PC-3 (cell line): ENCODE results near the gene IL1RAPL1. TPM values are rescaled to one million over a fixed set of nuclear protein-coding genes. Genes with fewer than 3 reads are reported as not detected.

Experiments used
- ATAC-seq: fragments of 200-7000 bp; cut with Tn5 transposase; 2 replicates; pipeline ENCODE4 v1.9.1; 2020; ENCODE audit warnings: mild to moderate bottlenecking, moderate library complexity
- BruUV-seq: library from RNA; stranded (reverse); fragments of 400-500 nt; replicated peaks from 2 replicates; lab custom pipeline; 2021; lab: Mats Ljungman, UMichigan
- CTCF ChIA-PET: fragments of 300-600 bp; sonication (Branson Sonifier 250); formaldehyde crosslinking; loops from one replicate; lab custom pipeline; 2022; ENCODE audit warnings: antibody characterized with exemption; lab: Charles Lee
- POLR2A ChIA-PET: fragments of 300-600 bp; sonication (Branson Sonifier 250); formaldehyde crosslinking; loops from one replicate; lab custom pipeline; 2022; ENCODE audit warnings: antibody characterized with exemption; ENCODE audit not compliant: unreplicated experiment; lab: Charles Lee
- DNase-seq: peaks from one replicate; pipeline ENCODE4 v3.0.0-alpha.2; 2015
- H2AFZ ChIP-seq: fragments of 300-600 bp; sonication (generic); 2 replicates; pipeline ENCODE4 v1.6.0; 2016; ENCODE audit warnings: antibody characterized with exemption, low read length
- H3F3A ChIP-seq: fragments of 300-600 bp; sonication (generic); one replicate; pipeline ENCODE4 v1.6.0; 2017; ENCODE audit warnings: antibody characterized with exemption, low read length, control low read depth, mild to moderate bottlenecking; ENCODE audit not compliant: unreplicated experiment
- H3K27ac ChIP-seq: fragments of 300-600 bp; sonication (generic); 2 replicates; pipeline ENCODE4 v1.5.1; 2016; ENCODE audit warnings: mild to moderate bottlenecking, low read length
- H3K27me3 ChIP-seq: fragments of 300-600 bp; sonication (generic); 2 replicates; pipeline ENCODE4 v1.6.1; 2016; ENCODE audit warnings: low read length, mixed read lengths
- H3K36me3 ChIP-seq: fragments of 300-600 bp; sonication (generic); 2 replicates; pipeline ENCODE4 v1.6.1; 2016; ENCODE audit warnings: low read depth, mixed run types, low read length, mixed read lengths
- H3K4me1 ChIP-seq: fragments of 300-600 bp; sonication (generic); 2 replicates; pipeline ENCODE4 v1.5.1; 2016; ENCODE audit warnings: low read length; ENCODE audit not compliant: insufficient read depth
- H3K4me2 ChIP-seq: fragments of 300-600 bp; sonication (generic); 2 replicates; pipeline ENCODE4 v1.6.0; 2016; ENCODE audit warnings: low read length
- H3K4me3 ChIP-seq: fragments of 300-600 bp; sonication (generic); 2 replicates; pipeline ENCODE4 v1.5.1; 2016; ENCODE audit warnings: mild to moderate bottlenecking, low read length, mixed read lengths
- H3K79me2 ChIP-seq: fragments of 300-600 bp; sonication (generic); 2 replicates; pipeline ENCODE4 v1.6.1; 2017; ENCODE audit warnings: low read length, mixed read lengths
- H3K9ac ChIP-seq: fragments of 300-600 bp; sonication (generic); 2 replicates; pipeline ENCODE4 v1.6.0; 2016; ENCODE audit warnings: mild to moderate bottlenecking, low read length
- H3K9me2 ChIP-seq: fragments of 300-600 bp; sonication (generic); replicated peaks from 2 replicates; pipeline ENCODE4 v1.6.1; 2016; ENCODE audit warnings: mixed run types, low read length, mixed read lengths
- H3K9me3 ChIP-seq: fragments of 300-600 bp; sonication (generic); 2 replicates; pipeline ENCODE4 v1.6.1; 2016; ENCODE audit warnings: low read length, mixed read lengths
- H4K20me1 ChIP-seq: fragments of 300-600 bp; sonication (generic); 2 replicates; pipeline ENCODE4 v1.6.1; 2016; ENCODE audit warnings: low read length, mixed read lengths
- EZH2 ChIP-seq: fragments of 300-600 bp; sonication (generic); IDR thresholded peaks from one replicate; pipeline ENCODE4 v1.6.1; 2017; ENCODE audit warnings: antibody characterized with exemption, mild to moderate bottlenecking, low read length; ENCODE audit not compliant: unreplicated experiment
- EZH2phosphoT487 ChIP-seq: fragments of 300-600 bp; sonication (generic); IDR thresholded peaks from 2 replicates; pipeline ENCODE4 v1.6.1; 2018; ENCODE audit warnings: mild to moderate bottlenecking, antibody characterized with exemption, low read length, borderline replicate concordance
- intact Hi-C: fragments of 100-400 bp; cut with micrococcal nuclease; formaldehyde crosslinking; loops from 2 replicates; pipeline ENCODE4 v1.9.0; 2023
- total RNA-seq: library from RNA; depleted of rRNA; stranded (reverse); fragments of >200 nt; gene quantifications from 2 replicates; pipeline ENCODE4 v1.2.3, GENCODE V29; 2014
- TF ChIP-seq, protein P1 (sequence below): fragments of 300-600 bp; sonication (generic); conservative IDR thresholded peaks from 2 replicates; pipeline ENCODE4 v1.5.1; 2017; ENCODE audit warnings: antibody characterized with exemption, low read depth, mild to moderate bottlenecking, low read length

The IL1RAPL1 gene
- total RNA-seq, 1 experiment from 2014 or later = 0.44 TPM

DNA sequence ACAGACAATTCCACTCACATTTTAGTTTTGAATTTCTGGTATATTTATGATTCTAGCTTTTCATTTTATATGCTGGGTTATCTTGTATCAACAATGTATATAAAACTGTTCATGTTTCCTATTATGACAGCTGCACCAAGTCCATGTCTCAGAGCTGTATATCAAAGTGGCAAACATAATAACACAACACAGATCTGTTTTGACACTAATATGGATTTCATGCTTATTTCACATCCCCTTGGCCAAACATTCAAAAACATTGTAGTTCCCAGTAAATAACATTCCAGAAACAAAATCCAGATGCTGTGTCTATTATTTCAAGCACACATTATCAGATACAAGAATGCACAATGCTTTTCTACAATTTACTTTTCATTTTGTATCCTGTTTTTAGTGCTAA is 1247.5 kb downstream of the IL1RAPL1 start:
- no TSS peak for BruUV-seq
- ATAC-seq (no peak), DNase-seq (no peak)
- no peaks in the 10 kb centered on the region for H3K9me3 ChIP-seq
- no peaks in the 10 kb centered on the region for H3K9me2 ChIP-seq
- TF ChIP-seq EZH2phosphoT487 (no peak), EZH2 (no peak)
- TF ChIP-seq, protein P1, sequence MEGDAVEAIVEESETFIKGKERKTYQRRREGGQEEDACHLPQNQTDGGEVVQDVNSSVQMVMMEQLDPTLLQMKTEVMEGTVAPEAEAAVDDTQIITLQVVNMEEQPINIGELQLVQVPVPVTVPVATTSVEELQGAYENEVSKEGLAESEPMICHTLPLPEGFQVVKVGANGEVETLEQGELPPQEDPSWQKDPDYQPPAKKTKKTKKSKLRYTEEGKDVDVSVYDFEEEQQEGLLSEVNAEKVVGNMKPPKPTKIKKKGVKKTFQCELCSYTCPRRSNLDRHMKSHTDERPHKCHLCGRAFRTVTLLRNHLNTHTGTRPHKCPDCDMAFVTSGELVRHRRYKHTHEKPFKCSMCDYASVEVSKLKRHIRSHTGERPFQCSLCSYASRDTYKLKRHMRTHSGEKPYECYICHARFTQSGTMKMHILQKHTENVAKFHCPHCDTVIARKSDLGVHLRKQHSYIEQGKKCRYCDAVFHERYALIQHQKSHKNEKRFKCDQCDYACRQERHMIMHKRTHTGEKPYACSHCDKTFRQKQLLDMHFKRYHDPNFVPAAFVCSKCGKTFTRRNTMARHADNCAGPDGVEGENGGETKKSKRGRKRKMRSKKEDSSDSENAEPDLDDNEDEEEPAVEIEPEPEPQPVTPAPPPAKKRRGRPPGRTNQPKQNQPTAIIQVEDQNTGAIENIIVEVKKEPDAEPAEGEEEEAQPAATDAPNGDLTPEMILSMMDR = no peak
- no peaks in the 10 kb centered on the region for H3K79me2 ChIP-seq
- no peaks in the 10 kb centered on the region for H3K36me3 ChIP-seq
- no peak overlapping the region for H3K9ac ChIP-seq
- POLR2A ChIA-PET = no interaction called here
- no peaks in the 10 kb centered on the region for H4K20me1 ChIP-seq
- H3K4me2 ChIP-seq = no peak overlapping the region
- no peak overlapping the region for H3K27ac ChIP-seq
- intact Hi-C loops = no loop called here
- no peak overlapping the region for H3K4me3 ChIP-seq
- H3F3A ChIP-seq = no peaks in the 10 kb centered on the region
- H2AFZ ChIP-seq = no peak overlapping the region
- H3K4me1 ChIP-seq = no peaks in the 10 kb centered on the region
- CTCF ChIA-PET = no interaction called here
- no peaks in the 10 kb centered on the region for H3K27me3 ChIP-seq

DNA sequence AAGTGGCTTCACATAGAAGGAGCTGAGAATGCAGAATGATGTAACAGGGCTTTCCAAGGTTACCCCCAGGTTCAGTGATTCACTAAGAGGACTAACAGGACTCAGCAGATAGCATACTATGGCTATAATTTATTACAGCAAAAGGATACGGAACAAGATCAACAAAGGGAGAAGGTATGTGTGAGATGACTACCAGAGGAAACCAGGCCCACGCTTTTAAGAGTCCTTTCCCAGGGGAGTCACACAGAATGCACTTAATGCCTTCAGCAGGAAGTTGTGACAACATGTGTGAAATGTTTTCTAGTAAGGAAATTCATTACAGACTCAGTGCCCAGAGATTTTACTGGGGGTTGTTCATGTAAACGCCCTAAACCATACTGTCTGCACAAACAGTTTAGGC is 1254.5 kb downstream of the IL1RAPL1 start:
- Histone ChIP-seq H3K79me2 (no peaks in the 10 kb centered on the region), H3F3A (no peaks in the 10 kb centered on the region), H3K4me2 (no peak overlapping the region), H3K9ac (no peak overlapping the region), H3K4me3 (no peak overlapping the region), H3K4me1 (no peaks in the 10 kb centered on the region), H3K27me3 (no peaks in the 10 kb centered on the region), H3K36me3 (no peaks in the 10 kb centered on the region), H3K9me2 (no peaks in the 10 kb centered on the region), H3K9me3 (no peaks in the 10 kb centered on the region), H2AFZ (no peak overlapping the region), H4K20me1 (no peaks in the 10 kb centered on the region), H3K27ac (no peak overlapping the region)
- BruUV-seq = no TSS peak
- CTCF ChIA-PET = no interaction called here
- DNase-seq (no peak), ATAC-seq (no peak)
- intact Hi-C loops = no loop called here
- TF ChIP-seq, protein P1 = no peak
- no peak for TF ChIP-seq EZH2phosphoT487
- TF ChIP-seq EZH2 = no peak
- POLR2A ChIA-PET = no interaction called here

DNA sequence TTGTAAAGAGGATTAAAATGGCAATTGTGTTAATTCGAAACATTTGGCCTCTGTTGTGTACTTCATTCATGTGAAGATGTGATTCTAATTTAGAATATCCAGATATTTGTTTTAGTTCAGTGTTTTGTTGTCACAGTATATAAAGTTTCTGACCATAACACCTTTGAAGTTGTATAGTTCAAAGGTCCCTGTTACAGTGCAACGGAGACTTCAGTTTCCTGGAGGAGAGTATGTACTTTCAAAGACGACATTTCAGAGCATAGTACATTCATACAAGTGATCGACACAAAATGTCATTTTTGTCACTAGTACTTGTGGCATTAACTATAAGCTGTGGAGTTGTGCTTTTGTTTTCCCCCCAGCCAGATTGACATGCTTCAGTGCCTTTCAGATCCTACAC is 1255.3 kb downstream of the IL1RAPL1 start:
- ChIA-PET POLR2A (no interaction called here), CTCF (no interaction called here)
- Histone ChIP-seq H3K4me2 (no peak overlapping the region), H3K27me3 (no peaks in the 10 kb centered on the region), H2AFZ (no peak overlapping the region), H3K9me2 (no peaks in the 10 kb centered on the region), H3F3A (no peaks in the 10 kb centered on the region), H3K27ac (no peak overlapping the region), H3K4me3 (no peak overlapping the region), H3K4me1 (no peaks in the 10 kb centered on the region), H4K20me1 (no peaks in the 10 kb centered on the region), H3K79me2 (no peaks in the 10 kb centered on the region), H3K36me3 (no peaks in the 10 kb centered on the region), H3K9ac (no peak overlapping the region), H3K9me3 (no peaks in the 10 kb centered on the region)
- ATAC-seq = no peak
- no TSS peak for BruUV-seq
- TF ChIP-seq EZH2 = no peak
- TF ChIP-seq, protein P1 = no peak
- no peak for TF ChIP-seq EZH2phosphoT487
- DNase-seq = no peak
- intact Hi-C loops = no loop called here
